Ovary (tissue), 3 donors: ENCODE measurements around the gene HSP90B1.

ENCODE experiments used
- POLR2A ChIP-seq: fragments of 450-650 bp; IDR thresholded peaks from one replicate; pipeline ENCODE4 v1.6.1; 2017; ENCODE audit warnings: antibody characterized with exemption, mild to moderate bottlenecking, moderate library complexity
- TF ChIP-seq, protein P1 (sequence below), 3 donors: fragments of 450-650 bp in 2 of 3; fragments of 200-600 bp in 1 of 3; IDR thresholded peaks; one replicate each; pipeline versions ENCODE4 v1.5.1 to v1.8.0; 2016 to 2022; ENCODE audit warnings: antibody characterized with exemption in 3 of 3, mild to moderate bottlenecking in 1 of 3
- donor health status: DM: no; HTN: no; CAD: no.

DNA sequence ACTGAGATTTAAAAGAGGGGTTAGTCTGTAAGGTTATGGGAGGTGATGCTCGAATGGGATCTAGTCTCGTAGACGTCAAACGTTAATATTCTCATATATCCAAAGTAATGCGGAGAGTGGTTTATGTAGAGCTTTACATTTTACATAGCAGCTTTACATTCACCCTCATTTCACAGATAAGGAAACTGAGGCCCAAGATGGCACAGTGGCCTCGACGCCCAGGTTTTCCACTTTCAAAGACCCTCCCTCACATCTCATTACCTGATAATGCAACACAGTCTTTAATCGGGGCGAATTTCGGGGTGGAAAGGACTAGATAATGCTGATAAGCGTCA, 35.0 kb downstream of the HSP90B1 start:
- TF ChIP-seq, protein P1, sequence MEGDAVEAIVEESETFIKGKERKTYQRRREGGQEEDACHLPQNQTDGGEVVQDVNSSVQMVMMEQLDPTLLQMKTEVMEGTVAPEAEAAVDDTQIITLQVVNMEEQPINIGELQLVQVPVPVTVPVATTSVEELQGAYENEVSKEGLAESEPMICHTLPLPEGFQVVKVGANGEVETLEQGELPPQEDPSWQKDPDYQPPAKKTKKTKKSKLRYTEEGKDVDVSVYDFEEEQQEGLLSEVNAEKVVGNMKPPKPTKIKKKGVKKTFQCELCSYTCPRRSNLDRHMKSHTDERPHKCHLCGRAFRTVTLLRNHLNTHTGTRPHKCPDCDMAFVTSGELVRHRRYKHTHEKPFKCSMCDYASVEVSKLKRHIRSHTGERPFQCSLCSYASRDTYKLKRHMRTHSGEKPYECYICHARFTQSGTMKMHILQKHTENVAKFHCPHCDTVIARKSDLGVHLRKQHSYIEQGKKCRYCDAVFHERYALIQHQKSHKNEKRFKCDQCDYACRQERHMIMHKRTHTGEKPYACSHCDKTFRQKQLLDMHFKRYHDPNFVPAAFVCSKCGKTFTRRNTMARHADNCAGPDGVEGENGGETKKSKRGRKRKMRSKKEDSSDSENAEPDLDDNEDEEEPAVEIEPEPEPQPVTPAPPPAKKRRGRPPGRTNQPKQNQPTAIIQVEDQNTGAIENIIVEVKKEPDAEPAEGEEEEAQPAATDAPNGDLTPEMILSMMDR (IDR thresholded peaks at IDR 0.05): no peak
- no peak for TF ChIP-seq POLR2A
